Measurements from ENCODE around the gene SUCLG2. TPM values are rescaled to one million over a fixed set of nuclear protein-coding genes. Genes with fewer than 3 reads are reported as not detected.

The SUCLG2 gene
- total and polyA plus RNA-seq, 10 of the 15 experiments (the other 5 are each of a cell fraction or from before 2014, with no cell fraction given), result 17.8 to 50.9 (median 37.2) TPM

GRCh38 chr3:67686069-67686468, 31.7 kb upstream of the SUCLG2 start:
- ChIA-PET POLR2A (no interaction called here), SMC1A (ENCODE audit: uncharacterized antibody, unreplicated experiment) (interaction anchor here (1.4 kb wide), 1 partner anchor 31 kb away, joined by 7 read pairs; no protein-coding TSS in a partner anchor), CTCF (no interaction called here), RAD21 (ENCODE audit: unreplicated experiment) (no interaction called here)
- no peak overlapping the region for H3K9ac ChIP-seq (ENCODE audit: control insufficient read depth, insufficient read depth, low read length)
- peak overlapping the region; percentile 80 for H3K4me2 ChIP-seq (ENCODE audit: control insufficient read depth, insufficient read depth)
- WGBS (ENCODE audit: insufficient coverage, insufficient replicate concordance, low lambda C conversion rate, missing lambda C conversion rate), result 72% methylated on average over 8 of the region's 8 CpGs
- no peaks in the 10 kb centered on the region for H3K9me3 ChIP-seq (replicated peaks; ENCODE audit: control insufficient read depth, insufficient read depth, low read length)
- FAIRE-seq (no peak), DNase-seq (ENCODE audit: low read depth, low spot score) (no peak), ATAC-seq (no peak)
- H4K20me1 ChIP-seq (ENCODE audit: control insufficient read depth, insufficient read depth), result no peaks in the 10 kb centered on the region
- H3K27ac ChIP-seq (ENCODE audit: control insufficient read depth, insufficient read depth), result peak overlapping the region; percentile 72; the same call in 1 of the 2 replicates
- BruUV-seq (replicated peaks), result no TSS peak
- intact Hi-C loops (cut with micrococcal nuclease; ENCODE audit: unreplicated experiment) (loop anchor here (10.0 kb wide), 1 partner anchor 301 kb away; no protein-coding TSS in a partner anchor), in situ Hi-C loops (cut with MboI) (no loop called here)
- peak overlapping the region; percentile 35; the same call in 1 of the 2 replicates for H2AFZ ChIP-seq (ENCODE audit: control insufficient read depth, low read depth, low read length)
- no peaks in the 10 kb centered on the region for H3K27me3 ChIP-seq (replicated peaks in 1 of 2; ENCODE audit: control insufficient read depth in 2 of 2, insufficient read depth in 2 of 2, low read length in 1 of 2)
- H3K4me3 ChIP-seq, result no peak overlapping the region
- peaks cover 19% of the 10 kb centered on the region for H3K4me1 ChIP-seq (ENCODE audit: control insufficient read depth, insufficient read depth, low read length)
- TF ChIP-seq LARP7 (IDR thresholded peaks at IDR 0.05) (no peak), CBX5 (IDR thresholded peaks at IDR 0.05; ENCODE audit: low read depth) (no peak), CBFB (IDR thresholded peaks at IDR 0.05; ENCODE audit: low read depth) (no peak), SMAD5 (IDR thresholded peaks at IDR 0.05; ENCODE audit: low read depth) (no peak), ZZZ3 (IDR thresholded peaks at IDR 0.05; ENCODE audit: control insufficient read depth, insufficient read length, low read depth) (no peak), SMARCA5 (IDR thresholded peaks at IDR 0.05) (no peak), FOS (IDR thresholded peaks at IDR 0.05; ENCODE audit: borderline replicate concordance, extremely low read depth, insufficient read length) (no peak), ZNF217 (IDR thresholded peaks at IDR 0.05) (no peak), EED (IDR thresholded peaks at IDR 0.05; ENCODE audit: low read depth) (no peak), NFYB (IDR thresholded peaks at IDR 0.05; ENCODE audit: insufficient read depth, low read depth, low read length) (no peak), POLR2AphosphoS2 (IDR thresholded peaks at IDR 0.05; ENCODE audit: low read depth, low read length) (no peak), NR2C1 (IDR thresholded peaks at IDR 0.05) (no peak), ZSCAN29 (IDR thresholded peaks at IDR 0.05) (no peak), NFYA (IDR thresholded peaks at IDR 0.05; ENCODE audit: borderline replicate concordance, low read depth, low read length) (no peak)
- TF ChIP-seq, protein P1, sequence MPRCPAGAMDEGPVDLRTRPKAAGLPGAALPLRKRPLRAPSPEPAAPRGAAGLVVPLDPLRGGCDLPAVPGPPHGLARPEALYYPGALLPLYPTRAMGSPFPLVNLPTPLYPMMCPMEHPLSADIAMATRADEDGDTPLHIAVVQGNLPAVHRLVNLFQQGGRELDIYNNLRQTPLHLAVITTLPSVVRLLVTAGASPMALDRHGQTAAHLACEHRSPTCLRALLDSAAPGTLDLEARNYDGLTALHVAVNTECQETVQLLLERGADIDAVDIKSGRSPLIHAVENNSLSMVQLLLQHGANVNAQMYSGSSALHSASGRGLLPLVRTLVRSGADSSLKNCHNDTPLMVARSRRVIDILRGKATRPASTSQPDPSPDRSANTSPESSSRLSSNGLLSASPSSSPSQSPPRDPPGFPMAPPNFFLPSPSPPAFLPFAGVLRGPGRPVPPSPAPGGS (IDR thresholded peaks at IDR 0.05; ENCODE audit: borderline replicate concordance, insufficient read depth, low read depth, low read length, poor library complexity, severe bottlenecking), result no peak
- no peaks in the 10 kb centered on the region for H3K36me3 ChIP-seq (ENCODE audit: control insufficient read depth in 2 of 2, insufficient read depth in 2 of 2, low read length in 1 of 2)
- H3K79me2 ChIP-seq (ENCODE audit: control insufficient read depth, insufficient read depth, low read length), result no peaks in the 10 kb centered on the region
